NCI-H748 (cell line): ENCODE results near the gene CD180.

Source experiments
- DNase-seq: peaks from one replicate; lab custom pipeline; 2025; ENCODE audit not compliant: unreplicated experiment; lab: John Stamatoyannopoulos, UW

CD180 gene

DNA sequence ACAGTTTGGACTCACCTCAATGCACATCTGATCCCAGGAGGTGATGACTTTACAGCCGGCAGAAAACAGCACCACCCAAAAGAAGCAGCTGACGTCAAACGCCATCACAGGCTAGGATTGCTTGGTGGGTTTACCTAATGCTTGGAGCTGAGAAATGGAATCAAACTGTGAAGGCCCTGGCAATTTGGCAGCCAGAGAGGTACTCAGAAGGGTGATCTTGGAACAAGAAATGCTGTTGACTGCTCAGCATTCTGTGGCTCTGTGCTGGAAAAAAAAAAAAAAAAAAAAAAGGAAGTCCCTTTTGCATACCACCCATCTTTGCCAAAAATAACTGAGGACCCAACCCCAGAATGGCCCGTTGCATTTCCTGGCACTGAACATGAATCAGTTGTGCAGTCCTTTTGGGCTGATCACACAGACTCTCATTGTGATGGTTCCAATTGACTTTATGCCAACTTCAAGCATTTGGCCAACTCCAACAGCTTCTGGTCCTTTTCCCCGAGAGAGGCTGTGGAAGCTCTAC lies at the start of gene CD180:
CD180 (minus strand) TSS at position 263 of the 523 bp plus-strand sequence; CDS start at position 105, 158 bp downstream.
- DNase-seq: no peak

DNA sequence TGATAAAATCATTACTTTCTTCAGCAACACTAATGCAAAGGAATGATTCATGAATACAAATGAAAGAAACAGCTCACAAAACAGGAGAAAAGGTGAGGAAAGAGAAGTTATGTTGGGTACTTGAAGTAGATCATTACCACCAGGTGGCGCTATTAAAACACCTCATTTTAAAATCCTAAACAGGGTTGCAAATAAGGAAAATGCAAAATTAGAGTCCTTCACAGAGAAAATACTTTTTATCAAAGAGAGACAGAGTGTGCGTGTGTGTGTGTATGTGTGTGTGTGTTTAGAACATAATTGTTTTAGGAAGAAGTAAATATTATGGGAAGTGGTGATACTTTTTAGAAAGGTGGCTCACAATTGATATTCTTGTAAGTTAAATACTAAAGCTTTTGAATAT lies 49.5 kb upstream of the CD180 start:
- DNase-seq: peak; percentile 83

DNA sequence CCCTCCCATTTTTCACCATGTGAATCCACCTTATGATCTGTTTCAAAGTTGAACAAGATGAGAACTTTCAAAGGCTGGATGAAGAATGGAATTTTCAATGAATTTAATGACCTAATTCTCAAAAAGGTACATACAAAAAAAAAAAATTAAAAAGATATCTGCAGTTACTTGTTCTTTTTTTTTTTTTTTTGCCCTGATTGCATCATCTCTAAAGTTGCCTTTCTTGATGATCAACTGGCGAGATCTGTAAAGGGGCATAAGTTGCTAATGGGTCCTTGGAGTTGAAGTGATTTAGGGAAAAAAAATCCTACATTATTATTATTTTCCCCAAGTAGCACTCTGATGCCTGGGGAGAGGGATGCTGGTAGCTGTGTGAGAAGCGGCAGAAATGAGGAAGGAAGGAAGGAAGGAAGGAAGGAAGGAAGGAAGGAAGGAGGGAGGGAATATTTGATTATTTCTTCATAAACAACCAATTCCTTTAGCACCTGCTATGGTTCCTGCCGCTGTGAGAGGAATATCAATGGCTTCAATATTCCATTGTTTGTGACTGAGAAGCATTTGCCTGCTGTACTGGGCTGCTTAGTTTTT lies 48.8 kb upstream of the CD180 start:
- no peak for DNase-seq

DNA sequence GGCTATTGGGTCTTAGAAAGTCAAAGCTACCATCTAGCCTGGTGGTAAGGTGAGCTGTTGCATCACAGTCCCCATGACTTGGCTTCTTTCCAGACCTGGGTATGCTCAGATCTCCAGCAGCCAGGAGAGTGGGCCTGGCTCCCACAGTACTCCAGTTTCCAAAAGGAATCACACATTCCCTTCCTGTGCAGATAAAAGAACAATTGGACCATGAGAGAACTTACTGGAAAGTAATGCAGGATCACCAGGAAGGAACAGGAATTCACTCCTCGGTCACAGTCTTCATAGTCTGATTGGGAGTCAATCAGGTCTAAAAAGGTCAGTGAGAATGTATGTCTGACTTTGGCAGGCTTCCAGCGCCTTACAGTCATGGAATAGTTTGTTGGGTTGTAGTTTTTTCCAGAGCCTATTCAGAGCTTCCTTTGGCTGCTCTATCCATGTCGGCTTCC lies 47.8 kb upstream of the CD180 start:
- DNase-seq: peak; percentile 76

DNA sequence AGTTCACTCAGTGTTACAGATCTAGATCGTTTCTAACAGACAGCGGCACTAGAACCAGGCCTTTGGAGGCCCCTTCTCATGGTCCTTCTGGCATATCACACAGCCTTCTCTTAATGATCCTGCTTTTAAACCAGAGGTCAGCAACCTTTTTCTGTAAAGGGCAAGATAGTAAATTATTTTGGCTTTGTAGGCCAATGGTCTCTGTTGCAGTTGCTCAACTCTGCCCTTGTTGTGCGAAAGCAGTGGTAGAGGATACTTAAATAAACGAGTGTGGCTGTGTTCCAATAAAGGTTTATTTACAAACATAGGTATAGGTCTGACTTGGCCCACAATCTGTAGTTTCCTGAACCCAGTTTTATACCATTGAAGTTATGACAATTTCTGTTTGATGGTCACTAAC lies 47.3 kb upstream of the CD180 start:
- DNase-seq: no peak

DNA sequence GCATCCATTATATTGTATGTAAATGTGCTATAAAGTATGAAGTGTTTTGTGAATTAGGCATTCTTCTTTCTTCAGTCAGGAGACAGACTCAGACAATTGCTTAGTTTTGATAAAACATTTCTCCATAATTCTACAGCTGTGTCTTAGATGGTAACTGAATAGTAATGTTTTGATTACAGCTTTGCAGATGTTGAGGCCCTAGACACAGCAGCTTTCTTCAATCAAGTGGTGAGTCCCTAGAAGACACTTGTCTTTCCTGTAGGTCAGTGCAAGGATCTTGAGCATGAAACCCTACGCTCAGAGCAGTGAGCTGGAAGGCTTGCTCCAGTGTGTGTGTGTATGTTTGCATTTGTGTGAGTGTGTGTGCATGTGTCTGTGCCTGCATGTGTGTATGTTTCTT lies 46.8 kb upstream of the CD180 start:
- no peak for DNase-seq

DNA sequence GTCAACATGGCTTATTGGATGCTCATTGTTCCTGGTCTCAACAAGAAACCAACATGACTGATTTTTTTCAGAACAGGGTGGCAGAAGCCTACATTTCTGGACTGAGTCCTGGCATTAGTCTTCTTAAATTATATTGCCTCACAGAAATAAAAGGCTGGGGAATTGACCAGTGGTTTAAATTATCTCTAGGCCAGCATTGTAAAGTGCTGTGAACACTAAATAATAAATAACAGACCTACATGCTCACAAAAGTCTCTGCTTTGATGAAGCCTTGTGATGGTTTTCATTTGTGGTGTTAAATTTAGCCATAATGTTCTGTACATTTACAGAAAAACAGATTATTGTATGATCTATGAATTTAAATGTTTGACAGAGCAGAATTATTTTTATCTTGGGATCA lies 44.7 kb upstream of the CD180 start:
- DNase-seq: no peak

DNA sequence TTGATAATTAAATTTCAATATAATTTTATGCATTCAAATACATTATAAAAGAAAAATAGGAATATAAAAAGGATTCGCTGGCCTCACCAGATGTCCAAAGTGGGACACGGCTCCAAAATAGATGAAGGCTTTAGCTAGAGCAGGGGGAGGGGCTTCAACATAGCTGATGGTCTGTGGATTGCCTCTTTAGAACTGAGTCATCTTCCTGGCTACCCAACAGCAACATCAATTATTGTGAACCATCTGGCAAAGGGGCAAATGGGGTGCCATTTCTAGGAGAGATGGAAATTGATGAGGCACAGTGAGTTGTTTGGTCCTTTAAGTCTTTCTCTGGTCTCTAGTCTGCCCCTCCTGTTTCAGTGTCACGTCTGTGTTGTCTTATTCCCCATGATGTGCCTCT lies 44.2 kb upstream of the CD180 start:
- no peak for DNase-seq

DNA sequence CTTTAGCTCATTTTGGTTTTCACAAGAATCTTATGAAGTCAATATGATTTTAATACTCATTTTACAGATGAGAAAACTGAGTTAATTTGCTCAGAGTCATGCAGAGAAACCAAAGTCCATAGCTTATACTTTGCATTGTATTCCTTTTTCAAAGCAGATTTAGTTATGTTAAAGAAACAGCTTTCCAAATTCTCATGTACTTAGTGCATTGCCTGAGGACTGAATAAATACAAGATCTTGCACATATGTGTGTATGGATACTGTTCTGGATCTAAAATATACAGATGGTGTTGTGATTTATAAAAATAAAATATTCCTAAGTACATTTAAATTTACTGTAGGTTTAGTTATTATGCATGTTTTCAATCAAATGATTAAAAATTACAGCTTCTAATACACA lies 43.5 kb upstream of the CD180 start:
- no peak for DNase-seq

DNA sequence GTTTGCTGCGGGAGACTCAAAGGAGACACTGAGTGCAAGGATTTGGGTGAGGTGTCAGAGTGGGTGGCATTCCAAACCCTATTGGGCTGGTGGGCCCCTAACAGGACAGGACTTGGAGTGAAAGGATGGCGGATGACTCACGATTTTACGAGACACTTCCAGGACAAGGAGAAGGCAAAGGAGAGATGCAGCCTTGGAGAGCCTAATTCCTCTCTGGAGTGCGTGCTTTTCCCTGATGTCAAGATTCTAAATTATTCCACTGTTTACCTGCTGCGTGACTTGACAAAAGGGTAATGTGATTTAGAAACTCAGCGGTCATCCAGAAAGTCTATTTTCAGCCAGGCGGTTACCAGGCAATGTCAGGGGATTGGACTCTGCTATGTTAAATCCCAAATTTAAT lies 41.6 kb upstream of the CD180 start:
- no peak for DNase-seq

DNA sequence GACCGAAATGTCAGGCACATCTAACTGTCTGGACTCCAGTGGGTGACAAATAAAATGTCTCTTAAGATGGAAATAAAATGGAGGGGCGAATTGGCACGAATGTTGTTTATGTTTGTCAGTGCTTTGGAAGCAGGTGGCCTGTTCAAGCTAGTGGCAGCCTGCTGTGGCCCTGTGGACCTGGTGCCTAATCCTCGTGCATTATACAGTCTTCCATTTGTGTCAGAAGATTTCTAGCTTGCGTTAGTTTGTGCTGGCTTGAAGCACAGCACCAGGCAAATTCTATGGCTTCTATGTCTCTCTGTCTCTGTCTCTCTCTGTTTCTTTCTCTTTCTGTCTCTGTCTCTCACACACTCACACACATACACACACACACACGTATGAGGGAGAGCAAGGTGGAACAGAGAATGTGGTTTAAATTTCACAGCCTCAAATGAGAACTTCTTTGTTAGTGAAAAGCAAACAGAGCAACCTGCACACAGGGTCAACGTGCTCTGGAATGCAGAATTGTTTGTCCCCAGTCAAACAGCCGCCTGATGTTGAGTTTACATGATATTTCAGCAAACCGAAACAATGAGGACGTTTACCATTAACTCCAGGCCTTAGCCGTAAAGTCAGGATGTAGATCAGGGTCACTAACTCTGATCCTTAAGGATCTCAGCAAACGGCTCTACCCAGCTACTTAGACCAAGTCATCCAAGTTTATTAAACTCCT lies 39.0 kb upstream of the CD180 start:
- no peak for DNase-seq

DNA sequence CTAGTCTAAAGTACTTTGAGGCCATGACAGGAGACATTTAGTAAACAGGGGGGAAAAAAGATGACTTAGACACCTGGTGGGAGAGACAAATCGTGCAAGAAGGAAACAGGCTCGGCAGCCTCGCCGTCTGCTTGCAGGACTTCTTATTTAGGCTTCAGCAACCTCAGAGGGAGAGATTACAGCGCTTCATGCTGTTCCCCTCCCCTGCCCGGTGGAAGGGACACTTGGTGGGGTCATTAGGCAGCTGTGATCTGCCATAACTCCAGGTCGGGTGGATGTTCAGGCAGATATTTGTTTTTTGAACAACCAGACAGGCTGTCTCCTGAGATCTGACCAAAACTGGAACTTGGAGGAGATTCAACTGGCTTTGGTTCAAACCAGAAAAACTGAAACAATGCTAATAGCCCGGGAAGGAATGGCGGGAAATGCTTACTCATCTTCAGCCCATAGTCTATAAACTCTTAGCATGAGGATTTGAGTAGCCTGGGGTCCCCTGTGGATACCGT lies 38.1 kb upstream of the CD180 start:
- DNase-seq: no peak

DNA sequence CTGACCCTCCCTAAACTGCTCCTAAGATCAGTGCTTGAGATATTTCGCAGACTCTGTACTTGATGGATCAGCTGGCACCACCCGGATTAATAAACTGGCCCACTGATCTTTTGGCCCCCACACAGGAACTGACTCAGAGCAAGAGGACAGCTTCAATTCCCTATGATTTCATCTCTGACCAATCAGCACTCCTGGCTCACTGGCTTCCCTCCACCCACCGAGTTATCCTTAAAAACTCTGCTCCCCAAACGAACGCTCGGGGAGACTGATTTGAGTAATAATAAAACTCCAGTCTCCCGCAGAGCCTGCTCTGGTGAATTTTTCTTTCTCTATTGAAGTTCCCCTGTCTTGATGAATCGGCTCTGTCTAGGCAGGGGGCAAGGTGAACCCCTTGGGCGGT lies 36.5 kb upstream of the CD180 start:
- no peak for DNase-seq

DNA sequence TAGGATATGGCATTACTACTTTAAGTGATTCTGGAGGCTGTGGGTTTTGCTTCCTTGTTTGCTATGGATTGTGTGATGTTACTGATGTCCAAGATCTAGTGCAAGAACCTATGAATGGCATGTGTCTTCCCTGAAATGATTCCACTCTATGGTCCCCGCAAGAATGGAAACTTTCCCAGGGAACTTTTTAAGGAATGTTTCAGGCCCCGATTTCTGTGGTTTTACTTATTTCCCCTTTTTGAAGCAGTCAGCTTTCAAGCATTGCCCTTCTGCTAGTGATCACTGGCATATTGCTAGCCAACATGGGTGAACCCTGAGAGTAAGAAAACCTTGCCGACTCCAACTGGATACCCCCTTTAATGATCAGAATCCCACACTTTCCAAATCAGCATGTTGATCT lies 26.6 kb upstream of the CD180 start:
- DNase-seq: no peak

DNA sequence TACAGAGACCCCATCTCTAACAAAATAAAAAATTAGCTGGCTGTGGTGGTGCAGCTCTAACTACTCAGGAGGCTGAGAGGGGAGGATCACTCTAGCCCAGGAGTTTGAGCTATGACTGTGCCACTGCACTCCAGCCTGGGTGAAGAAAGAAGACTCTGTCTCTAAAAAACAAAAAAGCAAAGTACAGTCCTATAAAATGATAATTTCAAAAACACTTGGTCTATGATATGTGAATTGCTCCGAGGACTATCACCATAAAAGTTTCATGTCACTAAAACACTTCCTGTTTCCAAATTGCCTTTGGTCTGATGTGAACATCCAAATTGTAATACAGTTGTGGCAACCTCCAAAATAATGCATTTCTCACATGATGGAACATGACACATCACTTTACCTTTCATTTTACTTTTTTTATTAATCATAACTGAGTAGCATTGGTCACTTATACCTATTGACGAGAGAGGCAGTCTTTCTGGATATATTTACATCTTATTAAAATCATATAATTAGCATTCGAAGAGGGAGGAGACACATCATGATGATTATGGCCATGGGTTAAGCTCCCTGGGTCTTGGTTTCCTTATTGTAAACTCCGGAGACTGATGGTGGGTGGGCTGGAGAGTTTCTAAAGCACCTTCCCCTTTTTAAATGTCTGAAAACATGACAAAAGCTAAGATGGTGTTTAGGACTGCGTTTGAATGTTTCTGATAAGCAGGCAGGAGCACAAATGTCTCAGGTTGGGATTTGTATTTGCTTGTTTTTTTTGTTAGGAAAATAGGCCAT lies 25.8 kb upstream of the CD180 start:
- no peak for DNase-seq

DNA sequence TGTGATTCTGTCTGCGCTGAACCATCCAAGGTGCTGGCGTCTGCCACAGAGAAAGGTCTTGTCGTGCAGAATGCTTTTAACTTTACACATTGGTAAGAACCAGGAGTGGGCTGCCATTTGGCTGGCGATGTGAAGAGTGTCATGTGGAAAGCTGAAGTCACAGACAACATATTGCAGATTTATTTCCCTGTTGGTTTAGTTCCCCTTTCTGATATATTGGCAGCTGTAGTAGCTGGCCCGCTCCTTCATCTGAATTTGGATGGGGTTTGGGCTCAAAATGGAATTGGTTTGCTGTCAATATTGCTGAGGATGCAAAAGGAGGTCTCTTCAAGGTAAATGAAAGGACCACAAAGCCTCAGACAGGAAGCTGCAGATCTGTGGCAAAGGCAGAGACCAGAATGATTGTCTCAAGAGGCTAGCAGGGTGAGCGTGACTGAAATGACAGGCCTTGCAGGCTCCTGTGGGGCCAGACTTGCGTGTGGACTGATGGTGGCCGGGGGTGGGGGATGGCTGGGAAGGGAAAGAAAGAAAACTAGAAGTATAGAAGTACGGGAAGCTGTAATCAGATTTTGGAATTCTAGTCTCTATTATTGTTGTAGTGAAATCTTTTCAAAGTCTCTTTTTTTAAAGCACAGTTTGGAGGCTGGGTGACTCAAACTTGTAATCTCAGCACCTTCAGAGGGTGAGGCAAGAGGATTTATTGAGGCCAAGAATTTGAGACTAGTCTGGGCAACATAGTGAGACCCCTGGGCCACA lies 25.1 kb upstream of the CD180 start:
- no peak for DNase-seq

DNA sequence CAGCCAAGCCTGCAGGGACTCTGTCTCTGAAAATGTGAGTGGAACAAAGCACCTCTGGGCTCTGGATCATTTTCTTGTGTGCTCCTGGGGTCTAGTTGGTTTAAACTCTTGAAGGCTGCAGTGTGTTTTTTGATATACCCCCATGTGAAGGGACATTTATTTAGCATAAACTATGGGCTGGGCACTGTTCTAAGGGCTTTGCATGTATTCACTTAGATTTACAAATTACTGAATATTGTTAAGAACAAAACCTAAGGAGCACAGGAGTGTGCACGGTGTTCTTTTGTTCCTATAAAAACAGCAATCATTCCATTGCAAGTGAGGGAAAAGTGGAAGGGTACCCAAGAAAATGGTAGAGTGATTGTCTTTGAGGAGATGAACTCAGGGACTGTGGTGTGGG lies 20.0 kb upstream of the CD180 start:
- DNase-seq: no peak

DNA sequence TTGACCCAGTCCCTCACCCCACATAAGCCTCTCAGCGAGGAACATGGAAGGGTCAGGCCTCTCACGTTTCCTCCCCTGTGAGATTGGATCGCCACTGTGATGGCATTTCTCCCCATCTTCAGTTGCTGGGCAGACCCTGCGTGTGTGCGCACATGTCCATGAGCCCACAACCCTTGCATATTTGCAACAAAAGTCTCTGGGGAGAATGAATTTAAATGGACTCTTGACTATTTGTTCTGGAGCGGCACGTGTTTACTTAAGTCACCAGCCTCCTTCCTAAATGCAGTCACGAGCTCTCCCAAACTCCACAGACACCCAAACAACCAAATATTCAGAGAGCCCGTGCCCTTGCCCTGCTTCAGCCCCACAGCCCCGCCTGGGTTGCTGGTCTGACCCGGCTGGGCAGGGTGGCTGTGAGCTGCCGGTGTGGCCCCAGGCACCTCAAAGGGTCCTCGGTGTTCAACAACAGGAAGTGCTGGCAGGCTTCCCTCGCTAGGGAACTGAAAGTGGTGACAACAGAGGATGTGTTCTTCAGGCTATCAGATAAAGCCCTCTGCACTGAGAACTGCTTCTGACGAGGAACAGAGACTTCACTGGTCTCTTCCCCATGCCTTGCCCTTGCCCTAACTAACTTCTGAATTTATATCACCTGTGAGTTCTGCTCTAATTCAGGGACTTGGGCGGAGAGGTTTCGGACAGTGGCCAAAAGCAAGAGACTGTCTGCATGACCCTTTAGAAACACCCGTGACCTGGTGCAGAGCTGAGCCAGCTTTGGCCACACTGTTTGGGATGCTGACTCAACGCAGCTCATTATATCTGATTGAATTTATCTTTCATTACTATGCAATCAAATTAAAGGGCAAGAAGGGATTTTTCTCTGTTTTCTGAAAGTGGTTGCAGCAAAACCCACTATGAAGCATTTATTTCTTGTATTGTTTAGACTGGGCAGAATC lies 19.2 kb upstream of the CD180 start:
- DNase-seq: peak; percentile 72

DNA sequence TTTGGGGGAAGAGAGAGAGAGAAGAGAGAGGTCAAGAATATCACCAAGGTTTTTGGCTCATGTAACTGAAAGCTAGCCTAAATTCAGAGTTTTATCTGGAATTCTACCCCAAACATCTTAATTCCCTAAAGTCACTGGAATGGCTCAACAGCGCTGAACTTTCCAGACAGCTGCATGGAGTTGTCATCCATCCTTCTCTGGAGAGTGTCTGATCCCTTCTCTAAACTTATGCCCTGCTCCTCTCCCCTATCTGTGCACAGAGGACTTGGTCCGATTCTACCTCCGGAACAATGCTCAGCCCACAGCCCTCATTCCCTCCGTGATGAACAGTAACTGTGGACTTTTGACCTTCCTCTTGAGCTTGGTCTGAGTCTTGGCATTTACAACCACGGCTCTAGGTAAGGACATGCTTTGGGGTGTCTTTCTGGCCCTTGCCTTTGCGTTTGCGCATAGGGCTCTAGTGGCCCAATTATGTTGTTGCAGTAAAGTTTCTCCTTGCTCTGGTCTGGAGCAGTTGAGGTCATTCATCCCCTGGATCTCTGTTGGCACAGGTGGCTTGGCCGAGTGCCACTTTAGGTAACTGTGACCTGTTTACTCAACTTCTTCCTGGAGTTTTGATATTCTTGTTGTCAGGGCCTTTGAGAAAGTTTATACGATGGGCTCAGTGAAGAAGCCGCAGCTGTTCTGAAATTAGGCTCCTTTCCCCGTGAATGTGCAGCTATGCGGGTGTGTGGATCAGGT lies 18.3 kb upstream of the CD180 start:
- no peak for DNase-seq
